Prostate gland (tissue), 2 donors: ENCODE data around the gene PALD1. TPM values are rescaled to one million over a fixed set of nuclear protein-coding genes. Genes with fewer than 3 reads are reported as not detected.

Source experiments
- DNase-seq: peaks from one replicate; pipeline ENCODE4 v3.0.0-alpha.2; 2019; ENCODE audit warnings: low spot score
- H3K27ac ChIP-seq, 2 donors: fragments of 200-600 bp; sonication (generic); 2 replicates each; pipeline ENCODE4 v1.5.1; 2017 to 2019
- H3K27me3 ChIP-seq: fragments of 200-600 bp; sonication (generic); replicated peaks from 2 replicates; pipeline ENCODE4 v1.5.1; 2019; ENCODE audit not compliant: insufficient read depth
- H3K36me3 ChIP-seq, 2 donors: fragments of 200-600 bp; sonication (generic); 1 replicate in 1 of 2; 2 replicates in 1 of 2; pipeline versions ENCODE4 v1.5.1 to v1.8.1; 2017 to 2019
- H3K4me1 ChIP-seq: fragments of 200-600 bp; sonication (generic); replicated peaks from 2 replicates; pipeline ENCODE4 v1.5.1; 2019
- H3K4me3 ChIP-seq, 2 donors: fragments of 200-600 bp; sonication (generic); 2 replicates each; pipeline ENCODE4 v1.5.1; 2017 to 2019
- H3K9me3 ChIP-seq: fragments of 200-600 bp; sonication (generic); 2 replicates; pipeline ENCODE4 v1.5.1; 2017
- CTCF ChIP-seq, 4 experiments: fragments of 200-600 bp in 2 of 4; fragments of 450-650 bp in 2 of 4; sonication (generic) in 2 of 4; IDR thresholded peaks; 1 replicate in 3 of 4; 2 replicates in 1 of 4; pipeline ENCODE4 v1.5.1; 2016 to 2019; ENCODE audit warnings: antibody characterized with exemption in 4 of 4, mild to moderate bottlenecking in 2 of 4, moderate library complexity in 2 of 4
- POLR2A ChIP-seq: fragments of 450-650 bp; IDR thresholded peaks from one replicate; pipeline ENCODE4 v1.6.1; 2016; ENCODE audit warnings: antibody characterized with exemption, mild to moderate bottlenecking
- POLR2AphosphoS5 ChIP-seq: sonication (generic); formaldehyde crosslinking; IDR thresholded peaks from one replicate; pipeline ENCODE4 v1.6.1; 2017; ENCODE audit warnings: antibody characterized with exemption
- WGBS: methylation state at CpG from one replicate; pipeline ENCODE4 v1.1.5; 2018; 5-methylcytosine and 5-hydroxymethylcytosine counted together
- intact Hi-C: fragments of 100-400 bp; cut with DNase I; formaldehyde crosslinking; loops from one replicate; pipeline ENCODE4 v1.14.2; 2022
- total RNA-seq, 2 donors: library from RNA; depleted of rRNA; stranded (reverse); fragments of >200 nt; gene quantifications; one replicate each; pipeline ENCODE4 v1.1.0, GENCODE V29; 2016

The PALD1 gene
- total RNA-seq, 2 donors from 2014 or later = 6.6 to 12.4 TPM

- no peak for DNase-seq
- WGBS = 81% methylated on average over 17 of the region's 18 CpGs
- H3K4me3 ChIP-seq = no peak overlapping the region
- H3K27ac ChIP-seq = no peak overlapping the region
- H3K27me3 ChIP-seq = no peaks in the 10 kb centered on the region
- no peak for TF ChIP-seq POLR2A
- no peak for TF ChIP-seq CTCF (IDR thresholded peaks at IDR 0.05)
- no peak for TF ChIP-seq POLR2AphosphoS5
- H3K4me1 ChIP-seq = no peaks in the 10 kb centered on the region
- intact Hi-C loops = no loop called here
- H3K9me3 ChIP-seq = no peaks in the 10 kb centered on the region
- no peaks in the 10 kb centered on the region for H3K36me3 ChIP-seq
Observed at GRCh38 chr10:70566515-70567290, 88.1 kb downstream of the PALD1 start.

DNA sequence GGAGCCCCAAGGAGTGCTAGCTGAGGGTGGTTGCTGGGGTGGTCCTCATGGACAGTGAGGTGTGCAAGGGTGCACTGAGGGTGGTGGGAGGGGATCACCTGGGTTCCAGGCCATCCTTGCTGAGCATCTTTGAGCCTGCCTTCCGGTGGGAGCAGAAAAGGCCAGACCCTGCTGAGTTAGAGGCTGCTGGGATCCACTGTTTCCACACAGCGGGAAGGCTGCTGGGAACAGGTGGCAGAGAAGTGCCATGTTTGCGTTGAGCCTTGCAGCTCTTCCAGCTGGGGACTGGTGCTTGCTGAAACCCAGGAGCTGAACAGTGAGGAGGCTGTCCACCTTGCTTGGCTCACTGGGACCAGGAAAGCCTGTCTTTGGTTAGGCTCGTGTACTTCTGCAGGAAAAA, 89.0 kb downstream of the PALD1 start:
- Histone ChIP-seq H3K4me3 (no peak overlapping the region), H3K27me3 (no peaks in the 10 kb centered on the region), H3K9me3 (no peaks in the 10 kb centered on the region), H3K4me1 (no peaks in the 10 kb centered on the region), H3K27ac (no peak overlapping the region), H3K36me3 (no peaks in the 10 kb centered on the region)
- DNase-seq = no peak
- TF ChIP-seq POLR2A (no peak), CTCF (IDR thresholded peaks at IDR 0.05) (no peak), POLR2AphosphoS5 (no peak)
- intact Hi-C loops = no loop called here
- WGBS = 82% methylated on average over 4 of the region's 4 CpGs

- H3K36me3 ChIP-seq = no peaks in the 10 kb centered on the region
- TF ChIP-seq POLR2AphosphoS5 (no peak), POLR2A (no peak), CTCF (IDR thresholded peaks at IDR 0.05) (no peak)
- H3K9me3 ChIP-seq = no peaks in the 10 kb centered on the region
- WGBS = 91% methylated on average over 3 of the region's 3 CpGs
- intact Hi-C loops = no loop called here
- no peaks in the 10 kb centered on the region for H3K27me3 ChIP-seq
- no peak for DNase-seq
- no peaks in the 10 kb centered on the region for H3K4me1 ChIP-seq
- H3K27ac ChIP-seq = no peak overlapping the region
- no peak overlapping the region for H3K4me3 ChIP-seq
Observed at GRCh38 chr10:70568113-70568512, 89.5 kb downstream of the PALD1 start.

DNA sequence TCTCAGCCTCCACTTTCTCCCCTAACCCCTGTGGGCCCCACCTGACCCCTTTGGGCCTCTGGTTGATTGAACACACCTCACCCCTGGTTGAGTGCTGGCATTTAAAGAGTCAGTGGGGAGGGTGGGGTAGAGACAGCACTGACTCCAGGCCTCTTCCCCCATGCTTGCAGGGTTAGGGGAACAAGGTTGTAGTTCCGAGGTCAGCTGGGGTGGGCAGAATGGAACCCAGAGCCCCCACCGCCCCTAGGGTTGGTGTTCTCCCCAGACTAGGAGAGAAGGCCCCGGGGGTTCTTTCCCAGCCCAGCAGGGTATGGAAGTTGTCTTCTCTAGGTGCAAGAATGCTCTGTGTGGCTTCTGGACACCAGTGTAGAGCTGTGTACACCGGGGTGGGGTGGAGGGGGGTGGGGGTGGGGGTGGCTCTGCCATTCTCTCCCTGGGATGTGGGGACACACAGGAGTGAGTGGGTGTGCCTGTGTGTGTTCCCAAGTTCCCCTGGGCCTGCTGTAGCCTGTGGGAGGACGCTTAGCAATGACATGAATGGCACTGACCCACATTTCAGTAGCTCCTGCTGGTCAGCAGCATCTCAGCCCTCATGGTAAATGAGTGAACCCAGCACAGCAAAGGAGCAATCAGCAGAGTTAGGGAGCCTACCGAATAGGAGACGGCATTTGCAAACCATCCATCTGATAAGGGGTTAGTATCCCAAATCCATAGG, 90.4 kb downstream of the PALD1 start:
- WGBS = 83% methylated on average over 7 of the region's 7 CpGs

More for the DNA sequence above, 90.4 kb downstream of the PALD1 start:
- H3K9me3 ChIP-seq = no peaks in the 10 kb centered on the region
- no peak overlapping the region for H3K27ac ChIP-seq
- intact Hi-C loops = no loop called here
- TF ChIP-seq CTCF (IDR thresholded peaks at IDR 0.05) (no peak), POLR2AphosphoS5 (no peak), POLR2A (no peak)
- DNase-seq = no peak
- no peak overlapping the region for H3K4me3 ChIP-seq
- H3K27me3 ChIP-seq = no peaks in the 10 kb centered on the region
- no peaks in the 10 kb centered on the region for H3K36me3 ChIP-seq
- no peaks in the 10 kb centered on the region for H3K4me1 ChIP-seq
